GM12878 (cell line): ENCODE measurements around the gene RASGRF1. TPM values are rescaled to one million over a fixed set of nuclear protein-coding genes. Genes with fewer than 3 reads are reported as not detected.

Experiments
- ATAC-seq: fragments of 200-7000 bp; cut with Tn5 transposase; 3 replicates; pipeline ENCODE4 v1.9.1; 2020; ENCODE audit warnings: mild to moderate bottlenecking, moderate library complexity
- BruUV-seq: library from RNA; stranded (reverse); fragments of 400-500 nt; replicated peaks from 2 replicates; lab custom pipeline; 2021; lab: Mats Ljungman, UMichigan
- CTCF ChIA-PET: fragments of 300-600 bp; sonication (Branson Sonifier 250); formaldehyde crosslinking; extraction: SDS; loops from one replicate; lab custom pipeline; 2021; ENCODE audit warnings: inconsistent platforms; lab: Yijun Ruan, JAX
- POLR2A ChIA-PET: fragments of 350-600 bp; formaldehyde crosslinking; extraction: SDS; loops from one replicate; lab custom pipeline; 2021; ENCODE audit warnings: inconsistent platforms; lab: Charles Lee
- RAD21 ChIA-PET: fragments of 300-600 bp; sonication (Branson Sonifier 250); formaldehyde crosslinking; loops from one replicate; lab custom pipeline; 2023; ENCODE audit warnings: antibody characterized with exemption; ENCODE audit not compliant: unreplicated experiment; lab: Charles Lee
- SMC1A ChIA-PET: fragments of 300-600 bp; sonication (Branson Sonifier 250); formaldehyde crosslinking; loops from one replicate; lab custom pipeline; 2023; ENCODE audit not compliant: unreplicated experiment, uncharacterized antibody; lab: Charles Lee
- DNase-seq: peaks from one replicate; pipeline ENCODE4 v3.0.0-alpha.2; 2011; ENCODE audit warnings: low read depth, low spot score
- FAIRE-seq: peaks from 3 replicates; lab custom pipeline; 2011; peaks lifted over from hg19 to GRCh38; lab: Jason Lieb, UNC
- H2AFZ ChIP-seq: 2 replicates; pipeline ENCODE4 v1.6.0; 2011; ENCODE audit warnings: low read depth, low read length, control low read depth; ENCODE audit not compliant: control insufficient read depth
- H3K27ac ChIP-seq: 2 replicates; pipeline ENCODE4 v1.5.1; 2011; ENCODE audit warnings: control low read depth; ENCODE audit not compliant: control insufficient read depth, insufficient read depth
- H3K27me3 ChIP-seq, 2 experiments: replicated peaks in 1 of 2; 2 replicates each; pipeline versions ENCODE4 v1.6.0 to v1.6.1; 2011; ENCODE audit warnings: low read length in 1 of 2; ENCODE audit not compliant: control insufficient read depth in 2 of 2, insufficient read depth in 2 of 2
- H3K36me3 ChIP-seq, 2 experiments: 2 replicates each; pipeline ENCODE4 v1.5.1; 2011; ENCODE audit warnings: low read length in 1 of 2; ENCODE audit not compliant: control insufficient read depth in 2 of 2, insufficient read depth in 2 of 2
- H3K4me1 ChIP-seq: 2 replicates; pipeline ENCODE4 v1.6.1; 2011; ENCODE audit warnings: mild to moderate bottlenecking, low read length, moderate library complexity, mixed read lengths; ENCODE audit not compliant: control insufficient read depth, insufficient read depth
- H3K4me2 ChIP-seq: 2 replicates; pipeline ENCODE4 v1.6.0; 2011; ENCODE audit warnings: control low read depth; ENCODE audit not compliant: control insufficient read depth, insufficient read depth
- H3K4me3 ChIP-seq: fragments of 200-600 bp; sonication (generic); 2 replicates; pipeline ENCODE4 v1.5.1; 2016
- H3K79me2 ChIP-seq: 2 replicates; pipeline ENCODE4 v1.6.0; 2011; ENCODE audit warnings: low read length; ENCODE audit not compliant: control insufficient read depth, insufficient read depth
- H3K9ac ChIP-seq: 2 replicates; pipeline ENCODE4 v1.8.0; 2011; ENCODE audit warnings: low read length, control low read depth, mixed read lengths; ENCODE audit not compliant: control insufficient read depth, insufficient read depth
- H3K9me3 ChIP-seq: replicated peaks from 3 replicates; pipeline ENCODE4 v1.5.1; 2011; ENCODE audit warnings: mild to moderate bottlenecking, low read length; ENCODE audit not compliant: control insufficient read depth, insufficient read depth
- H4K20me1 ChIP-seq: 2 replicates; pipeline ENCODE4 v1.6.0; 2011; ENCODE audit not compliant: control insufficient read depth, insufficient read depth
- ASH2L ChIP-seq: fragments of 300-600, 200-600 bp; sonication (generic); IDR thresholded peaks from 2 replicates; pipeline ENCODE4 v1.6.1; 2017; ENCODE audit warnings: low read depth, mild to moderate bottlenecking, borderline replicate concordance
- CBX3 ChIP-seq: fragments of 200-600 bp; sonication (generic); IDR thresholded peaks from 2 replicates; pipeline ENCODE4 v1.6.1; 2016; ENCODE audit warnings: low read depth, borderline replicate concordance
- CTCF ChIP-seq, 3 experiments: IDR thresholded peaks in 2 of 3; conservative IDR thresholded peaks in 1 of 3; 2 replicates each; pipeline ENCODE4 v1.5.1; 2011; ENCODE audit warnings: low read depth in 3 of 3, low read length in 3 of 3, mild to moderate bottlenecking in 3 of 3, control low read depth in 2 of 3, moderate library complexity in 2 of 3, inconsistent platforms in 1 of 3, mixed read lengths in 1 of 3; ENCODE audit not compliant: control insufficient read depth in 2 of 3, insufficient read depth in 1 of 3; ENCODE audit errors: extremely low read depth in 1 of 3
- EED ChIP-seq: sonication (generic); IDR thresholded peaks from 2 replicates; pipeline ENCODE4 v1.6.1; 2016; ENCODE audit warnings: antibody characterized with exemption, low read depth
- FOXM1 ChIP-seq: IDR thresholded peaks from 2 replicates; pipeline ENCODE4 v1.6.1; 2012; ENCODE audit warnings: low read depth, mild to moderate bottlenecking, inconsistent platforms, low read length, moderate library complexity
- IRF5 ChIP-seq: fragments of 450-650 bp; IDR thresholded peaks from 2 replicates; pipeline ENCODE4 v1.6.1; 2017; ENCODE audit warnings: borderline replicate concordance
- NR2F1 ChIP-seq: fragments of 450-650 bp; conservative IDR thresholded peaks from 2 replicates; pipeline ENCODE4 v1.6.1; 2017; ENCODE audit warnings: mild to moderate bottlenecking
- PML ChIP-seq: IDR thresholded peaks from 2 replicates; pipeline ENCODE4 v1.6.1; 2012; ENCODE audit warnings: low read length, inconsistent platforms
- POLR2A ChIP-seq: IDR thresholded peaks from 2 replicates; pipeline ENCODE4 v1.6.1; 2011; ENCODE audit warnings: low read depth, mild to moderate bottlenecking, low read length
- RB1 ChIP-seq: fragments of 450-650 bp; formaldehyde crosslinking; IDR thresholded peaks from 2 replicates; pipeline ENCODE4 v1.6.1; 2017; ENCODE audit warnings: mild to moderate bottlenecking, borderline replicate concordance
- RFX5 ChIP-seq: IDR thresholded peaks from 2 replicates; pipeline ENCODE4 v1.6.1; 2011; ENCODE audit warnings: low read depth, low read length, improper control_type of control experiment
- SMC3 ChIP-seq: IDR thresholded peaks from 2 replicates; pipeline ENCODE4 v1.6.1; 2011; ENCODE audit warnings: low read length, improper control_type of control experiment, borderline replicate concordance
- TCF7 ChIP-seq: IDR thresholded peaks from 2 replicates; pipeline ENCODE4 v1.6.1; 2014; ENCODE audit warnings: antibody characterized with exemption, borderline replicate concordance
- ZNF207 ChIP-seq: fragments of 450-650 bp; IDR thresholded peaks from 2 replicates; pipeline ENCODE4 v1.6.1; 2014; ENCODE audit warnings: antibody characterized with exemption, mild to moderate bottlenecking, borderline replicate concordance
- WGBS: methylation state at CpG from one replicate; pipeline ENCODE4 v1.1.6; 2016; ENCODE audit warnings: low lambda C conversion rate; ENCODE audit not compliant: insufficient replicate concordance, insufficient coverage; ENCODE audit errors: missing lambda C conversion rate; 5-methylcytosine and 5-hydroxymethylcytosine counted together
- in situ Hi-C: fragments of 300-500 bp; cut with MboI; formaldehyde crosslinking; loops from 9 replicates; pipeline ENCODE4 v1.14.3; 2018; ENCODE audit warnings: mixed read lengths
- intact Hi-C: fragments of 100-400 bp; cut with micrococcal nuclease; formaldehyde crosslinking; loops from one replicate; pipeline ENCODE4 v1.14.2; 2022; ENCODE audit not compliant: unreplicated experiment
- polyA plus RNA-seq, 11 experiments: library from polyadenylated mRNA; depleted of rRNA in 4 of 11; unstranded in 6 of 11; stranded (reverse) in 5 of 11; fragments of >200 nt; fragmentation: Nextera tagmentation in 4 of 11; fragmentation: Illumina TruSeq in 1 of 11; extraction: Ambion mirVana in 4 of 11; extraction: Trizol in 1 of 11; gene quantifications; 1 replicate in 1 of 11; 2 replicates in 10 of 11; pipeline versions ENCODE4 v1.2.1 to v1.2.3, GENCODE V29; 2011 to 2016; ENCODE audit warnings: inconsistent platforms in 2 of 11, missing spikeins in 2 of 11, low read depth in 1 of 11
- total RNA-seq, 4 experiments: library from RNA; depleted of rRNA in 3 of 4; stranded (reverse); fragments of >200 nt in 3 of 4; fragmentation: Illumina TruSeq in 1 of 4; extraction: Trizol in 1 of 4; gene quantifications; 2 replicates each; pipeline versions ENCODE4 v1.2.1 to v1.2.3, GENCODE V29; 2013 to 2021
- TF ChIP-seq, protein P1 (sequence below): fragments of 450-650 bp; IDR thresholded peaks from 2 replicates; pipeline ENCODE4 v1.6.1; 2017; ENCODE audit warnings: mild to moderate bottlenecking, moderate library complexity

RASGRF1 gene
- total and polyA plus RNA-seq, 10 of the 15 experiments (the other 5 are each of a cell fraction or from before 2014, with no cell fraction given), result 0.20 to 1.9 (median 0.86) TPM

DNA sequence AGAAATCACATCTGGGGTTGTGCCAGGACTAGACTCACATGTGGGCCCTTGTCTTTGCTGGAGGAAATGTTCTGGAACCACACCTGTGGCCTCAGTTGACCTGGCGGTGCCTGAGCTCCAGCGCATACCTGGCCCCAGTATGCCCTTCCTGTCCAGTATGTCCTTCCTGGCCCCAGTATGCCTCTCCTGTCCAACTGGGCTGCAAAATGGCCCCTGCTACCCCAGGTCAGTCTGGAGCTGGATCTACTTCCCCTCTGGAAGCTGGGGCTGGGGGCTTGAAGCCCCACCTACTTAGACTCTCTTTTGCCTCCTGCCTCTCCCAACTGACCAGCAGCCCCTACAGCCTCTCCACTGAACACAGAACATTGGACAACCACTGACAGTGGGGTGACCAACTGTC, 15.3 kb downstream of the RASGRF1 start:
- no peak overlapping the region for H2AFZ ChIP-seq
- ChIA-PET CTCF (no interaction called here), POLR2A (no interaction called here), RAD21 (no interaction called here), SMC1A (no interaction called here)
- H4K20me1 ChIP-seq, result no peaks in the 10 kb centered on the region
- H3K9me3 ChIP-seq, result no peaks in the 10 kb centered on the region; the same call in 2 of the 3 replicates
- no peak for ATAC-seq
- H3K4me3 ChIP-seq, result no peak overlapping the region
- no peaks in the 10 kb centered on the region for H3K36me3 ChIP-seq
- H3K4me2 ChIP-seq, result no peak overlapping the region
- in situ Hi-C loops, result no loop called here
- DNase-seq, result no peak
- no peak overlapping the region for H3K27ac ChIP-seq
- no peaks in the 10 kb centered on the region; a peak in 1 of 4 replicates for H3K27me3 ChIP-seq
- no peak overlapping the region for H3K9ac ChIP-seq
- intact Hi-C loops, result no loop called here
- TF ChIP-seq, protein P1, sequence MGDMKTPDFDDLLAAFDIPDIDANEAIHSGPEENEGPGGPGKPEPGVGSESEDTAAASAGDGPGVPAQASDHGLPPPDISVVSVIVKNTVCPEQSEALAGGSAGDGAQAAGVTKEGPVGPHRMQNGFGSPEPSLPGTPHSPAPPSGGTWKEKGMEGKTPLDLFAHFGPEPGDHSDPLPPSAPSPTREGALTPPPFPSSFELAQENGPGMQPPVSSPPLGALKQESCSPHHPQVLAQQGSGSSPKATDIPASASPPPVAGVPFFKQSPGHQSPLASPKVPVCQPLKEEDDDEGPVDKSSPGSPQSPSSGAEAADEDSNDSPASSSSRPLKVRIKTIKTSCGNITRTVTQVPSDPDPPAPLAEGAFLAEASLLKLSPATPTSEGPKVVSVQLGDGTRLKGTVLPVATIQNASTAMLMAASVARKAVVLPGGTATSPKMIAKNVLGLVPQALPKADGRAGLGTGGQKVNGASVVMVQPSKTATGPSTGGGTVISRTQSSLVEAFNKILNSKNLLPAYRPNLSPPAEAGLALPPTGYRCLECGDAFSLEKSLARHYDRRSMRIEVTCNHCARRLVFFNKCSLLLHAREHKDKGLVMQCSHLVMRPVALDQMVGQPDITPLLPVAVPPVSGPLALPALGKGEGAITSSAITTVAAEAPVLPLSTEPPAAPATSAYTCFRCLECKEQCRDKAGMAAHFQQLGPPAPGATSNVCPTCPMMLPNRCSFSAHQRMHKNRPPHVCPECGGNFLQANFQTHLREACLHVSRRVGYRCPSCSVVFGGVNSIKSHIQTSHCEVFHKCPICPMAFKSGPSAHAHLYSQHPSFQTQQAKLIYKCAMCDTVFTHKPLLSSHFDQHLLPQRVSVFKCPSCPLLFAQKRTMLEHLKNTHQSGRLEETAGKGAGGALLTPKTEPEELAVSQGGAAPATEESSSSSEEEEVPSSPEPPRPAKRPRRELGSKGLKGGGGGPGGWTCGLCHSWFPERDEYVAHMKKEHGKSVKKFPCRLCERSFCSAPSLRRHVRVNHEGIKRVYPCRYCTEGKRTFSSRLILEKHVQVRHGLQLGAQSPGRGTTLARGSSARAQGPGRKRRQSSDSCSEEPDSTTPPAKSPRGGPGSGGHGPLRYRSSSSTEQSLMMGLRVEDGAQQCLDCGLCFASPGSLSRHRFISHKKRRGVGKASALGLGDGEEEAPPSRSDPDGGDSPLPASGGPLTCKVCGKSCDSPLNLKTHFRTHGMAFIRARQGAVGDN, result no peak
- TF ChIP-seq RB1 (no peak), ASH2L (no peak), PML (no peak), RFX5 (no peak), ZNF207 (no peak), NR2F1 (no peak), CBX3 (no peak), TCF7 (no peak), EED (no peak), IRF5 (no peak), POLR2A (no peak), FOXM1 (no peak), CTCF (IDR thresholded peaks at IDR 0.05 in 2 of 3, conservative IDR thresholded peaks at IDR 0.05 in 1 of 3; ENCODE audit: control insufficient read depth in 2 of 3, extremely low read depth in 1 of 3, insufficient read depth in 1 of 3, low read depth in 3 of 3, low read length in 3 of 3) (no peak), SMC3 (no peak)
- WGBS, result 96% methylated on average over 2 of the region's 2 CpGs
- no TSS peak for BruUV-seq
- no peak for FAIRE-seq
- H3K4me1 ChIP-seq, result peaks cover 4% of the 10 kb centered on the region; the same call in 1 of the 2 replicates
- no peaks in the 10 kb centered on the region for H3K79me2 ChIP-seq
